BE2C (cell line): ENCODE results near the gene STRAP.
"Not testable (repeated sequence)": the region's sequence is repeated elsewhere in the genome, so short reads cannot be mapped to it uniquely, and the experiment has no call there.

Experiments used
- DNase-seq: peaks from one replicate; pipeline ENCODE4 v3.0.0-alpha.2; 2020
- H3K27me3 ChIP-seq: fragments of 250-450 bp; sonication (Bioruptor Pico); 2 replicates; pipeline ENCODE4 v1.5.1; 2020; ENCODE audit warnings: mild to moderate bottlenecking
- H3K36me3 ChIP-seq: fragments of 250-450 bp; sonication (Bioruptor Pico); 2 replicates; pipeline ENCODE4 v1.5.1; 2020; ENCODE audit warnings: mild to moderate bottlenecking
- H3K4me1 ChIP-seq: fragments of 250-450 bp; sonication (Bioruptor Pico); 2 replicates; pipeline ENCODE4 v1.5.1; 2020
- H3K4me3 ChIP-seq: 2 replicates; pipeline ENCODE4 v1.5.1; 2011; ENCODE audit warnings: low read depth, low read length
- H3K9me3 ChIP-seq: fragments of 250-450 bp; sonication (Bioruptor Pico); 2 replicates; pipeline ENCODE4 v1.5.1; 2020
- CTCF ChIP-seq: IDR thresholded peaks from 2 replicates; pipeline ENCODE4 v1.5.1; 2012; ENCODE audit warnings: mild to moderate bottlenecking, low read depth, low read length

Gene STRAP

DNA sequence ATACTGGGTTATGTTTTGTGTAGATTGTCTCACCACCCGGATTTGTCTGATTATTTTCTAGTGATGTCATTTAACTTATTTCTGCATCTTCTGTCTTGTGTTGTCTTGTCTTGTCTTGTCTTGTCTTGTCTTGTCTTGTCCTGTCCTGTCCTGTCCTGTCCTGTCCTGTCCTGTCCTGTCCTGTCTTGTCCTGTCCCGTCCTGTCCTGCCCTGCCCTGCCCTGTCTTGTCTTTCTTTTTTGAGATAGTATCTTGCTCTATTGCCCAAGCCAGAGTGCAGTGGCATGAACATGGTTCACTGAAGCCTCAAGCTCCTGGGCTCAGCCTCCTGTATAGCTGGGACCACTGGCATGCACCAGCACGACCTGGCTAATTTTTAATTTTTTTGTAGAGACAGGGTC, 54.6 kb downstream of the STRAP start:
- Histone ChIP-seq H3K9me3 (no peaks in the 10 kb centered on the region; the same call in 1 of the 2 replicates), H3K4me1 (no peaks in the 10 kb centered on the region), H3K36me3 (no peaks in the 10 kb centered on the region), H3K27me3 (no peaks in the 10 kb centered on the region), H3K4me3 (no peak overlapping the region)
- no peak for DNase-seq
- TF ChIP-seq CTCF = no peak

GRCh38 chr12:15937902-15938301, 55.7 kb downstream of the STRAP start:
- Histone ChIP-seq H3K4me1 (no peaks in the 10 kb centered on the region), H3K9me3 (no peaks in the 10 kb centered on the region), H3K4me3 (no peak overlapping the region), H3K36me3 (no peaks in the 10 kb centered on the region), H3K27me3 (no peaks in the 10 kb centered on the region)
- DNase-seq = no peak
- no peak for TF ChIP-seq CTCF

DNA sequence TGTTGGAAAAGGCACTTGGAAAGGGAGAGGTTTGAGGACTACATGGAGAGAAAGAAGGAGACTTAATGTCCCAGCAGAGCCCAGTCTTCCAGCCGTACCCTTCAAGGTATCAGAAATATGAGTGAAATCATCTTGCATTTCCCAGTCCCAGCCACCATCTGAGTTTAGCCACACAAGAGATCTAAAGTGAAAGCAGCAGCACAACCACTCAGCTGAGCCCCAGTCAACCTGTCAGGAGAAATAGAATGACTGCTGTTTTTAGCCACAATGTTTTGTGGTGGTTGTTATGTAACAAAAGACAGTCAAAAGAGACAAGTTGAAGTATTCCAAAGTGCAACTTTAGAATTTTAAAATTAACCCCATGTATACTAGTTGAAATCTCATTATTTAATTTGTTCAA, 56.9 kb downstream of the STRAP start:
- TF ChIP-seq CTCF = no peak
- no peaks in the 10 kb centered on the region for H3K4me1 ChIP-seq
- no peak for DNase-seq

GRCh38 chr12:15942475-15942874, 60.3 kb downstream of the STRAP start:
- H3K4me1 ChIP-seq = no peaks in the 10 kb centered on the region
- no peaks in the 10 kb centered on the region for H3K36me3 ChIP-seq
- no peak overlapping the region for H3K4me3 ChIP-seq
- H3K27me3 ChIP-seq = no peaks in the 10 kb centered on the region
- no peak for TF ChIP-seq CTCF
- H3K9me3 ChIP-seq = no peaks in the 10 kb centered on the region
- no peak for DNase-seq

More for the DNA sequence above, 56.9 kb downstream of the STRAP start:
- no peaks in the 10 kb centered on the region for H3K27me3 ChIP-seq
- no peaks in the 10 kb centered on the region for H3K36me3 ChIP-seq
- H3K4me3 ChIP-seq = no peak overlapping the region
- H3K9me3 ChIP-seq = no peaks in the 10 kb centered on the region

DNA sequence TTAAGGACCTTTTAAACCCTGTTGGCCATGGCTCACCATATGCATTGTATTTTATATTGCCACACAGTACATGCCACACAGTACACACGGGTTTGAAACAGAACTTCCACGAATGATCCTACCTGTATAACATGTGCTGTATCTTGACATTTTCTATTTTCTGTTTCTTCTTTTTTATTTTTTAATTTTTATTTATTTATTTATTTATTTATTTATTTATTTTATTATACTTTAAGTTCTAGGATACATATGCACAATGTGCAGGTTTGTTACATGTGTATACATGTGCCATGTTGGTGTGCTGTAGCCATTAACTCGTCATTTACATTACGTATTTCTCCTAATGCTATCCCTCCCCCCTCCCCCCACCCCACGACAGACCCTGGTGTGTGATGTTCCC, 61.3 kb downstream of the STRAP start:
- not testable (repeated sequence) for H3K4me3 ChIP-seq, H3K36me3 ChIP-seq, H3K4me1 ChIP-seq, H3K27me3 ChIP-seq, H3K9me3 ChIP-seq, DNase-seq

- not testable (repeated sequence) for H3K9me3 ChIP-seq, H3K4me1 ChIP-seq, H3K4me3 ChIP-seq, DNase-seq, H3K36me3 ChIP-seq, H3K27me3 ChIP-seq
These were observed 66.3 kb downstream of the STRAP start for GRCh38 chr12:15948461-15948860.
